H9 (cell line): Measurements from ENCODE around the gene AFAP1L2. TPM values are rescaled to one million over a fixed set of nuclear protein-coding genes. Genes with fewer than 3 reads are reported as not detected.

ENCODE experiments used
- DNase-seq: peaks from one replicate; pipeline ENCODE4 v3.0.0-alpha.2; 2017
- H2AFZ ChIP-seq: one replicate; pipeline ENCODE4 v1.6.1; 2013; ENCODE audit warnings: mild to moderate bottlenecking, low read length, control low read depth, moderate library complexity
- H2AK5ac ChIP-seq: 2 replicates; pipeline ENCODE4 v1.6.1; 2013; ENCODE audit warnings: low read length, control low read depth, mixed read lengths; ENCODE audit not compliant: insufficient read length
- H2BK120ac ChIP-seq: one replicate; pipeline ENCODE4 v1.6.1; 2013; ENCODE audit warnings: low read depth, mild to moderate bottlenecking, low read length, control low read depth, inconsistent platforms; ENCODE audit not compliant: poor library complexity, severe bottlenecking
- H2BK12ac ChIP-seq: 2 replicates; pipeline ENCODE4 v1.6.1; 2013; ENCODE audit warnings: low read length, control low read depth, mixed read lengths, low read depth; ENCODE audit not compliant: insufficient read length
- H2BK15ac ChIP-seq: 2 replicates; pipeline ENCODE4 v1.6.1; 2013; ENCODE audit warnings: low read depth, low read length, control low read depth
- H2BK20ac ChIP-seq: one replicate; pipeline ENCODE4 v1.6.1; 2013; ENCODE audit warnings: low read depth, mild to moderate bottlenecking, low read length, control low read depth, inconsistent platforms; ENCODE audit not compliant: poor library complexity, severe bottlenecking
- H2BK5ac ChIP-seq: 2 replicates; pipeline ENCODE4 v1.6.1; 2013; ENCODE audit warnings: low read length, control low read depth, mixed read lengths; ENCODE audit not compliant: insufficient read length
- H3K14ac ChIP-seq: 2 replicates; pipeline ENCODE4 v1.6.1; 2013; ENCODE audit warnings: low read length, control low read depth; ENCODE audit not compliant: insufficient read depth
- H3K18ac ChIP-seq: 2 replicates; pipeline ENCODE4 v1.6.1; 2013; ENCODE audit warnings: low read depth, mild to moderate bottlenecking, mixed read lengths, low read length, control low read depth; ENCODE audit not compliant: insufficient read length
- H3K23ac ChIP-seq: 2 replicates; pipeline ENCODE4 v1.6.1; 2013; ENCODE audit warnings: low read length, control low read depth, mixed read lengths, low read depth; ENCODE audit not compliant: insufficient read length
- H3K23me2 ChIP-seq: 2 replicates; pipeline ENCODE4 v1.6.1; 2013; ENCODE audit warnings: low read depth, mild to moderate bottlenecking, mixed read lengths, low read length, control low read depth; ENCODE audit not compliant: insufficient read length, poor library complexity, severe bottlenecking
- H3K27ac ChIP-seq: 2 replicates; pipeline ENCODE4 v1.5.1; 2013; ENCODE audit warnings: low read length, control low read depth, mixed read lengths, low read depth; ENCODE audit not compliant: insufficient read length
- H3K27me3 ChIP-seq: 2 replicates; pipeline ENCODE4 v1.6.1; 2013; ENCODE audit warnings: low read length, control low read depth, inconsistent platforms; ENCODE audit not compliant: insufficient read depth
- H3K4ac ChIP-seq: 2 replicates; pipeline ENCODE4 v1.6.1; 2013; ENCODE audit warnings: low read depth, mild to moderate bottlenecking, control low read depth, inconsistent platforms, low read length, moderate library complexity
- H3K4me1 ChIP-seq: 2 replicates; pipeline ENCODE4 v1.6.1; 2013; ENCODE audit warnings: low read length, control low read depth, inconsistent platforms; ENCODE audit not compliant: insufficient read depth
- H3K4me2 ChIP-seq: 2 replicates; pipeline ENCODE4 v1.6.1; 2013; ENCODE audit warnings: low read length, control low read depth, mixed read lengths; ENCODE audit not compliant: insufficient read length, insufficient read depth
- H3K56ac ChIP-seq: 2 replicates; pipeline ENCODE4 v1.6.1; 2013; ENCODE audit warnings: low read depth, mild to moderate bottlenecking, mixed read lengths, low read length, control low read depth; ENCODE audit not compliant: insufficient read length
- H3K79me1 ChIP-seq: 2 replicates; pipeline ENCODE4 v1.6.1; 2013; ENCODE audit warnings: low read depth, mild to moderate bottlenecking, moderate library complexity, low read length, control low read depth, inconsistent platforms; ENCODE audit not compliant: insufficient read depth, poor library complexity, severe bottlenecking
- H3K79me2 ChIP-seq: 2 replicates; pipeline ENCODE4 v1.6.1; 2013; ENCODE audit warnings: low read length, control low read depth, inconsistent platforms; ENCODE audit not compliant: insufficient read depth
- H3K9ac ChIP-seq: 2 replicates; pipeline ENCODE4 v1.6.1; 2013; ENCODE audit warnings: low read length, control low read depth, mixed read lengths; ENCODE audit not compliant: insufficient read length; ENCODE audit errors: extremely low read depth
- H3K9me3 ChIP-seq: one replicate; pipeline ENCODE4 v1.6.1; 2013; ENCODE audit warnings: low read depth, low read length, inconsistent platforms; ENCODE audit not compliant: control insufficient read depth
- H3T11ph ChIP-seq: one replicate; pipeline ENCODE4 v1.6.1; 2013; ENCODE audit warnings: mild to moderate bottlenecking, low read length, control low read depth, inconsistent platforms
- H4K20me1 ChIP-seq: one replicate; pipeline ENCODE4 v1.6.1; 2013; ENCODE audit not compliant: control insufficient read depth, insufficient read length, insufficient read depth
- H4K5ac ChIP-seq: 2 replicates; pipeline ENCODE4 v1.6.1; 2013; ENCODE audit warnings: low read depth, mild to moderate bottlenecking, mixed read lengths, low read length, control low read depth; ENCODE audit not compliant: insufficient read length
- H4K8ac ChIP-seq: replicated peaks from 2 replicates; pipeline ENCODE4 v1.6.1; 2013; ENCODE audit warnings: low read length, control low read depth, mixed read lengths, low read depth; ENCODE audit not compliant: insufficient read length
- H4K91ac ChIP-seq: 2 replicates; pipeline ENCODE4 v1.6.1; 2013; ENCODE audit warnings: low read depth, mild to moderate bottlenecking, moderate library complexity, mixed read lengths, low read length, control low read depth; ENCODE audit not compliant: insufficient read length
- H3K27ac Mint-ChIP-seq, 3 experiments: 2 replicates in 2 of 3; 3 replicates in 1 of 3; pipeline ENCODE4 v1.8.0; 2020 to 2021; ENCODE audit warnings: mixed read lengths in 3 of 3, mild to moderate bottlenecking in 1 of 3, moderate library complexity in 1 of 3
- H3K27me3 Mint-ChIP-seq: 2 replicates; pipeline ENCODE4 v1.8.0; 2021; ENCODE audit warnings: low read depth, mild to moderate bottlenecking, moderate library complexity, mixed read lengths
- H3K36me3 Mint-ChIP-seq, 3 experiments: 2 replicates in 2 of 3; 3 replicates in 1 of 3; pipeline ENCODE4 v1.8.0; 2020 to 2021; ENCODE audit warnings: low read depth in 3 of 3, mixed read lengths in 3 of 3; ENCODE audit not compliant: insufficient read depth in 1 of 3
- H3K4me1 Mint-ChIP-seq, 2 experiments: 2 replicates each; pipeline ENCODE4 v1.8.0; 2020; ENCODE audit warnings: mixed read lengths in 2 of 2
- H3K4me3 Mint-ChIP-seq, 2 experiments: 2 replicates in 1 of 2; 3 replicates in 1 of 2; pipeline ENCODE4 v1.8.0; 2020 to 2021; ENCODE audit warnings: mild to moderate bottlenecking in 2 of 2, mixed read lengths in 2 of 2, moderate library complexity in 1 of 2
- H3K9me3 Mint-ChIP-seq, 2 experiments: 2 replicates in 1 of 2; 3 replicates in 1 of 2; pipeline ENCODE4 v1.8.0; 2020; ENCODE audit warnings: mild to moderate bottlenecking in 2 of 2, mixed read lengths in 2 of 2, moderate library complexity in 1 of 2
- WGBS: extraction: QIAGEN DNeasy Blood & Tissue Kit; methylation state at CpG from one replicate; pipeline ENCODE4 v1.1.7; 2013; ENCODE audit warnings: missing lambda C conversion rate, low lambda C conversion rate, mixed read lengths; ENCODE audit not compliant: insufficient read length; ENCODE audit errors: extremely low coverage; 5-methylcytosine and 5-hydroxymethylcytosine counted together
- total RNA-seq: library from RNA; stranded (reverse); gene quantifications from 2 replicates; pipeline ENCODE4 v1.2.1, GENCODE V29; 2021
- TF ChIP-seq, protein P1 (sequence below): fragments of 200-600 bp; sonication (generic); conservative IDR thresholded peaks from 3 replicates; pipeline ENCODE4 v1.8.0; 2021; ENCODE audit warnings: antibody characterized with exemption, mild to moderate bottlenecking

The AFAP1L2 gene
- total RNA-seq, 1 experiment from 2014 or later: 0.77 TPM

DNA sequence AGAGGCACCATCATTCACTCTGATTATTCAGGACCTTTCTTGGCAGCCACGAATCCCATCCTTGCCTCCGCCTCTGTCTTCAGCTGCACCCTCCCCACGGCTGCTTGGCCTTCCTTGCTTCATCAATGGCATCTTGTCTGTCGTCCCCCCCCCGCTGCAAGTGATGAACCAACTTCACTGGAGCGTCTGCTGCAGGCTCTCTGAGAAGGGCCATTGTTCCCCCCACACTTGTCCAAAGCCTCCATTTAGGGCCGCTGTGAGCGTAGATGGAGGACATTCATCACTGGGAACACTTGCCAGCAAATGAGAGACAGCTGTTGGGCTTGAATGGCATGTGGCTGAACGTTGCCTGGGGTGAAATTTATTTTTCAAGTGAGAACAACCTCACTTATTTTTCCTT, 20.1 kb downstream of the AFAP1L2 start:
- Histone ChIP-seq H4K91ac (no peak overlapping the region), H2AK5ac (no peak overlapping the region), H4K20me1 (no peaks in the 10 kb centered on the region), H3K9me3 (no peaks in the 10 kb centered on the region), H3K23ac (no peak overlapping the region), H3K23me2 (no peaks in the 10 kb centered on the region), H3K4me2 (no peak overlapping the region), H3K79me2 (no peaks in the 10 kb centered on the region), H2BK12ac (no peak overlapping the region), H3K14ac (no peak overlapping the region), H3K18ac (no peak overlapping the region), H2BK120ac (no peak overlapping the region), H3K4ac (no peak overlapping the region), H4K8ac (no peak overlapping the region), H4K5ac (no peak overlapping the region), H2BK5ac (no peak overlapping the region), H3T11ph (no peak overlapping the region), H3K79me1 (no peaks in the 10 kb centered on the region), H3K4me1 (no peaks in the 10 kb centered on the region), H3K9ac (no peak overlapping the region), H3K56ac (no peak overlapping the region), H2BK20ac (no peak overlapping the region), H2AFZ (no peak overlapping the region), H3K27me3 (no peaks in the 10 kb centered on the region), H2BK15ac (no peak overlapping the region), H3K27ac (no peak overlapping the region)
- no peaks in the 10 kb centered on the region for H3K9me3 Mint-ChIP-seq
- no peak for DNase-seq
- no peak overlapping the region for H3K27ac Mint-ChIP-seq
- no CpG with 5 or more reads among the region's 9 CpGs for whole genome bisulfite sequencing
- H3K36me3 Mint-ChIP-seq: no peaks in the 10 kb centered on the region
- peaks cover 7 to 14% of the 10 kb centered on the region in 2 experiments for H3K4me1 Mint-ChIP-seq
- H3K4me3 Mint-ChIP-seq: no peak overlapping the region
- TF ChIP-seq, protein P1, sequence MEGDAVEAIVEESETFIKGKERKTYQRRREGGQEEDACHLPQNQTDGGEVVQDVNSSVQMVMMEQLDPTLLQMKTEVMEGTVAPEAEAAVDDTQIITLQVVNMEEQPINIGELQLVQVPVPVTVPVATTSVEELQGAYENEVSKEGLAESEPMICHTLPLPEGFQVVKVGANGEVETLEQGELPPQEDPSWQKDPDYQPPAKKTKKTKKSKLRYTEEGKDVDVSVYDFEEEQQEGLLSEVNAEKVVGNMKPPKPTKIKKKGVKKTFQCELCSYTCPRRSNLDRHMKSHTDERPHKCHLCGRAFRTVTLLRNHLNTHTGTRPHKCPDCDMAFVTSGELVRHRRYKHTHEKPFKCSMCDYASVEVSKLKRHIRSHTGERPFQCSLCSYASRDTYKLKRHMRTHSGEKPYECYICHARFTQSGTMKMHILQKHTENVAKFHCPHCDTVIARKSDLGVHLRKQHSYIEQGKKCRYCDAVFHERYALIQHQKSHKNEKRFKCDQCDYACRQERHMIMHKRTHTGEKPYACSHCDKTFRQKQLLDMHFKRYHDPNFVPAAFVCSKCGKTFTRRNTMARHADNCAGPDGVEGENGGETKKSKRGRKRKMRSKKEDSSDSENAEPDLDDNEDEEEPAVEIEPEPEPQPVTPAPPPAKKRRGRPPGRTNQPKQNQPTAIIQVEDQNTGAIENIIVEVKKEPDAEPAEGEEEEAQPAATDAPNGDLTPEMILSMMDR: no peak
- H3K27me3 Mint-ChIP-seq: peaks cover 8% of the 10 kb centered on the region
